Gastrocnemius medialis (tissue), 4 donors: ENCODE results near the gene PDIA3.

Experiments used
- POLR2A ChIP-seq, 2 donors: fragments of 450-650 bp; IDR thresholded peaks; one replicate each; pipeline ENCODE4 v1.6.1; 2017; ENCODE audit warnings: antibody characterized with exemption in 2 of 2, mild to moderate bottlenecking in 2 of 2, moderate library complexity in 2 of 2
- TF ChIP-seq, protein P1 (sequence below), 5 experiments: fragments of 450-650 bp in 3 of 5; fragments of 200-600 bp in 2 of 5; sonication (generic) in 2 of 5; IDR thresholded peaks in 4 of 5; conservative IDR thresholded peaks in 1 of 5; 1 replicate in 4 of 5; 2 replicates in 1 of 5; pipeline ENCODE4 v1.5.1; 2016 to 2019; ENCODE audit warnings: antibody characterized with exemption in 5 of 5, mild to moderate bottlenecking in 3 of 5, moderate library complexity in 3 of 5

DNA sequence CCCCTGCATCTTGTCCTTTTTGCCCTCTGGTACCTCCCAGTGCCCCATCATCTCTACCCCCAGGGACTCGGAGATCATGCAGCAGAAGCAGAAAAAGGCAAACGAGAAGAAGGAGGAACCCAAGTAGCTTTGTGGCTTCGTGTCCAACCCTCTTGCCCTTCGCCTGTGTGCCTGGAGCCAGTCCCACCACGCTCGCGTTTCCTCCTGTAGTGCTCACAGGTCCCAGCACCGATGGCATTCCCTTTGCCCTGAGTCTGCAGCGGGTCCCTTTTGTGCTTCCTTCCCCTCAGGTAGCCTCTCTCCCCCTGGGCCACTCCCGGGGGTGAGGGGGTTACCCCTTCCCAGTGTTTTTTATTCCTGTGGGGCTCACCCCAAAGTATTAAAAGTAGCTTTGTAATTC is 47.4 kb downstream of the PDIA3 start:
- TF ChIP-seq, protein P1, sequence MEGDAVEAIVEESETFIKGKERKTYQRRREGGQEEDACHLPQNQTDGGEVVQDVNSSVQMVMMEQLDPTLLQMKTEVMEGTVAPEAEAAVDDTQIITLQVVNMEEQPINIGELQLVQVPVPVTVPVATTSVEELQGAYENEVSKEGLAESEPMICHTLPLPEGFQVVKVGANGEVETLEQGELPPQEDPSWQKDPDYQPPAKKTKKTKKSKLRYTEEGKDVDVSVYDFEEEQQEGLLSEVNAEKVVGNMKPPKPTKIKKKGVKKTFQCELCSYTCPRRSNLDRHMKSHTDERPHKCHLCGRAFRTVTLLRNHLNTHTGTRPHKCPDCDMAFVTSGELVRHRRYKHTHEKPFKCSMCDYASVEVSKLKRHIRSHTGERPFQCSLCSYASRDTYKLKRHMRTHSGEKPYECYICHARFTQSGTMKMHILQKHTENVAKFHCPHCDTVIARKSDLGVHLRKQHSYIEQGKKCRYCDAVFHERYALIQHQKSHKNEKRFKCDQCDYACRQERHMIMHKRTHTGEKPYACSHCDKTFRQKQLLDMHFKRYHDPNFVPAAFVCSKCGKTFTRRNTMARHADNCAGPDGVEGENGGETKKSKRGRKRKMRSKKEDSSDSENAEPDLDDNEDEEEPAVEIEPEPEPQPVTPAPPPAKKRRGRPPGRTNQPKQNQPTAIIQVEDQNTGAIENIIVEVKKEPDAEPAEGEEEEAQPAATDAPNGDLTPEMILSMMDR (IDR thresholded peaks at IDR 0.05 in 4 of 5, conservative IDR thresholded peaks at IDR 0.05 in 1 of 5), result no peak
- no peak for TF ChIP-seq POLR2A (IDR thresholded peaks at IDR 0.05)
